Activated CD8-positive, alpha-beta memory T cell treated with anti-CD3 and anti-CD28 coated beads, Interleukin-2, amount 50 U/mL, for 4 hours (primary cell): ENCODE data around the gene PAQR4.
A peak's percentile ranks its signal among the peaks of the same experiment; 100 is the strongest.
"Not testable (repeated sequence)": the region's sequence is repeated elsewhere in the genome, so short reads cannot be mapped to it uniquely, and the experiment has no call there.

Experiments used
- DNase-seq: peaks from one replicate; pipeline ENCODE4 v3.0.0-alpha.2; 2020

PAQR4 gene

DNA sequence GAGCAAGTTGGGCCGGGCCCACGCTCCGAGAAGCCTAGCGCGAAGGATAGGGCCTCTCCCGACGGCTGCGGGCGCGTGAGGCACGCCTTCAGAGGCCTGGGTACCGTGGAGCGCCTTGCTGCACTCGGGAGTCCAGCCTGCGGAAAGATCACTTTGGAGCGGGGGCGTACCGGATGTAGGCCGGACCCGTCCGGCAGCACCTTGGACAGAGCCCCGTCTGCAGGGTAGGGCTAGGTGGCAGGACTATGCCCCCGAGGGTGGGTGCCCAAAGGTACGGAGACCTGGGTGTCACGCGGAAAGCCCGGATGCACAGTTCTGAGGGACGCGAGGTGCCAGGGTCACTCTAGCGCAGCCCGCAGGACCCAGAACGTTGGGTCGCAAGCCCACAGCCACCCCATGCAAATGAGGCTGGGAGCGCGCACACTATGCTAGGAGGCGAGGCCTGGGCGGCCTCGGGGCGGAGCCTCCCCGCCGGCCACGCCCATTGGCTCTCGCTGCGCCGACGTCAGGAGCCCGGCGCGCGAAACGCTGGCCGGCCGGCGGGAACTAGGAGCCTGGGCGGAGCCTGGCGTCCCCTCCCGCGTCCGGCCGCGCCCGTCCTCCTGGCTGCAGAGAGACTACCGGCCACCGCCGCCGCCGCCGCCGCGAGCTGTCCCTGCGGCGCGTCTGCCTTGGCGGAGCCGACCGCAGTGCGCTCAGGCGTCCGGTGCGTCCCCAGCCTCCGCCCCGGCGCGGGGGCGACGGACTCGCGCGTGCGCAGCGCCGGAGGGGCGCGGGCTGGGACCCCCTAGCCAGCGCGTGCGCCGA is at the start of gene PAQR4:
Gene PAQR4 (plus strand): TSS at position 611 of the 807 bp plus-strand sequence. CDS start 327 bp downstream, outside the sequence.
- DNase-seq, result peak; percentile 73

DNA sequence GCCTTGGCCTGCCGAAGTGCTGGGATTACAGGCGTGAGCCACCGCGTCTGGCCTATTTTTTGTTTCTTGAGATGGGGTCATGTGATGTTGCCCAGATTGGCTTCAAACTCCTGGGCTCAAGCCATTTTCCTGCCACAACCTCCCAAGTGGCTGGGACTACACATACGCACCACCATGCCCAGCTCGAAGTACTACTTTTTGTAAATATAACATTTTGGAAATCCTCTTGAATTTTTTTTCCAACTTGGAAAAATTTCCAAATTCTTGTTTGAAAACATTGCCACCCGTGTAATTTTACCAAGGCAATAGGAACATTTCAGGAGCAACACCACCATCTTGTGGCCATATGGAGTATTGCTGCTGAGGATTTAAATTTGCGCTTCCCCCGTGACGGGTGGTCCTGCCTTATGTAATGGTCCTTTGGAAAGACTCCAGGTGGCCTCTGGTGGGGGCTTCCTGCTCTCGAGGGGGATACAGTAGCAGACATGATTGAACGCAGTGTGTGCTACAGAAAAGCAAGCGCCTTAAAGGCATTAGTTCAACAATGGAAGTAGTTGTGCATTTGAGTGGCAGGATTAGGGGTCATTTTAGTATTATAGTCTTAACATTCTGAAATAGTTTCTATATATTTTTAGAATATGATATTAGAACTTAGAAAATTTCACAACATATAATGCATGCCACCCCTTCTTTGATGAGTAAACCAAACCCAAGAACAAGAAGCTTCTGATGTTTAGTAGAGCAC is 49.5 kb upstream of the PAQR4 start:
- peak; percentile 69 for DNase-seq

DNA sequence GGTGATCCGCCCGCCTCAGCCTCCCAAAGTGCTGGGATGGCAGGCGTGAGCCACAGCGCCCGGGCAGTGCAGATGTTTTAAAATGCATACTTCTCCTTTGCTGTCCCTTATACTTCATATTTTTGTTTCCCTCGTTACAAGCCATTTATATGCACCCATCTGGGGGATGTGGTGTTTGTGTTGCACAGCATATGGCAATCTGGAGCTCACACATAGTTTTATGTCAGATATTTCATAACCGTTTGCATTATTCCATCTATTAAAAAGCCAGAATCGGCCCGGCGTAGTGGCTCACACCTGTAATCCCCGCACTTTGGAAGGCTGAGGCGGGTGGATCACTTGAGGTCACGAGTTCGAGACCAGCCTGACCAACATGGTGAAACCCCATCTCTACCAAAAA is 45.7 kb upstream of the PAQR4 start:
- no peak for DNase-seq

DNA sequence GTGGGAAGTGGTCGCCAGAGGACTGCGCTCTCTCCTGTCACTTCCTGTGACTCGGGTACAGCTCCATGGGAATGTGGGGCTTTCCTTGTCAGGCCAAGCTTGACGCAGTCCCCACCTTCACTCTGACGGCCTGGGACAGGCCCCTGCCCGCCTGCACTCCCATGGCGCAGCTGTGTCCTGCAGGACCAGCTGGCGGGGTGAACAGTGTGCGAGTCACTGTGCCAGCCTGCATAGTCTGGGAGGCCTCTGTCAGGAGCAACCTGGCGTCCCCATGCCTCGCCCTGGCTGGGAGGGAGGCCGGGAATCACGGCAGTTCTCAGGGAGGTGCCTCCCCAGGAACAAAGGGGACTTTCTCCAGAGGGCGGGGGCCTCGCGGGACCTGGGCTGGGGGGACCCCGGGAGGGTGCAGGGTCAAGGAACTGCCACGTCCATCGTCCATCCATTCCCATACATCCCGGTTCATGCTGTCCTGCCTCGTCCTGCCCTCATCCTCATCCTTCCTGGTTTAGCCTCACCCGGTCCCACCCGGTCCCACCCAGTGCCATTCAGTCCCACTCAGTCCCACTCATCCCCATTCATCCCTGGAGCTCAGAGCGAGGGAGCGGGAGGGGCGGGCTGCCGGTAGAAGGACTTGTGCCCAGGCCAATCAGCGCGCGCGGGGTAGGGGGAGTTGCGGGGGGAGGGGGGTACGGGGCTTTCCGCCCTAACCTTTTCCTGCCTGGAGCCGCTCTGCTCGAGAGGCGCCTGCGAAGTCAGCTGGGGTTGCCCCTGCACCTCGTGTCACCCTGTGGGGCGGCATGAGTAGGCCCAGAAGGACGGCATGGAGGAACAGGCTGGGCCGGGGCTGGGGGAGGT is 44.0 kb upstream of the PAQR4 start:
- DNase-seq, result no peak

DNA sequence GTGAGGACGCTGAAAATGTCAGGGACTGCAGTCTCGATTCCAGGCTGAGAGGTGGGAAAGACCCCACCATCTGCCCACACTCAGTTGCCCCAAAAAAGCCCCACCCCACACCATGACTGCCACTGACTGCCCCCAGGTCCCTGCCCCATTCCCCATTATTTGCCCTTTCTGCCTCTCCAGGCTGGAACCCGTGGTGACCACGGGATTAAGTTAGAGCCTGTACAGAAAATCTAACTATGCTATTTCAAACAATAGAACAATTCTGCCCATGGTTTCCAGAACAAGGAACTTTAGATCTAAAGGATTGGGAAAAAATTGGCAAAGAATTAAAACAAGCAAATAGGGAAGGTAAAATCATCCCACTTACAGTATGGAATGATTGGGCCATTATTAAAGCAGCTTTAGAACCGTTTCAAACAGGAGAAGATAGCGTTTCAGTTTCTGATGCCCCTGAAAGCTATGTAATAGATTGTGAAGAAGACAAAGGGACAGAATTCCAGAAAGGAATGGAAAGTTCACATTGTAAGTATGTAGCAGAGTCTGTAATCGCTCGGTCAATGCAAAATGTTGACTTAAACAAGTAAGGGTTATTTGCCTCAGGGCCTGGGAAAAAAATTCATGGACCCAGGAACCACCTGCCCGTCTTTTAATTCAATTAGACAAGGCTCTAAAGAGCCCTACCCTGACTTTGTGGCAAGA is 43.0 kb upstream of the PAQR4 start:
- DNase-seq, result no peak

DNA sequence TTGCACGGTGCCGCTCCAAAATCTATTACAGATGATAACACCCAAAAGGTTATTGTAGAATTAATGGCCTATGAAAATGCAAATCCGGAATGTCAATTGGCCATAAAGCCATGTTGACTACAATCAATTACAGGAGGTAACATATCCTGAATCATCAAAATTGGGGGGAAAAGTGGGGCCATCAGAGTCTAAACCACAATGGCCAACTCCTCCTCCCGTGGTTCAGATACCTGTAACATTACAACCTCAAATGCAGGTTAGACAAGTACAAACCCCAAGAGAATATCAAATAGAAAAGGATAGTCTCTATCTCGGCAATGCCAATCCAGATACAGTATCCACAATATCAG is 42.5 kb upstream of the PAQR4 start:
- DNase-seq, result no peak

DNA sequence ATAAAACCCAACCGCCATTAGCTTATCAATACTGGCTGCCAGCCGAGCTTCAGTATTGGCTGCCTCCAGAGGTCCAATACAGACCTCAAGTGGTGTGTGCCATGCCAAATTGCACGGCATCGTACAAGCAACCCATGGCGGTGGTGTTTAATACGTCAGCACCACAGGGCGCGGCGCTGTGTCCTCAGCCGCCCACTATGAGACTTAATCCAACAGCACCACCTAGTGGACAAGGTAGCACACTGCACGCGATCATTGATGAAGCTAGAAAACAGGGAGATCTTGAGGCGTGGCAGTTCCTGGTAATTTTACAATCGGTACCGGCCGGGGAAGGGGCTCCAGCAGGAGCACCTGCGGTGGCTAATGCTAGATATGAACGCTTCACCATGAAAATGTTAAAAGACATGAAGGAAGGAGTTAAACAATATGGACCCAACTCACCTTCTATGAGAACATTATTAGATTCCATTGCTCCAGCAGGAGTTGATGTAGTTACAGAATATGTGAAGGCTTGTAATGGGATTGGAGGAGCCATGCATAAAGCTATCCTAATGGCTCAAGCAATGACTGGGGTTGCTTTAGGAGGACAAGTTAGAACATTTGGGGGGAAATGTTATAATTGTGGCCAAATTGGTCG is 42.0 kb upstream of the PAQR4 start:
- peak; percentile 87 for DNase-seq

DNA sequence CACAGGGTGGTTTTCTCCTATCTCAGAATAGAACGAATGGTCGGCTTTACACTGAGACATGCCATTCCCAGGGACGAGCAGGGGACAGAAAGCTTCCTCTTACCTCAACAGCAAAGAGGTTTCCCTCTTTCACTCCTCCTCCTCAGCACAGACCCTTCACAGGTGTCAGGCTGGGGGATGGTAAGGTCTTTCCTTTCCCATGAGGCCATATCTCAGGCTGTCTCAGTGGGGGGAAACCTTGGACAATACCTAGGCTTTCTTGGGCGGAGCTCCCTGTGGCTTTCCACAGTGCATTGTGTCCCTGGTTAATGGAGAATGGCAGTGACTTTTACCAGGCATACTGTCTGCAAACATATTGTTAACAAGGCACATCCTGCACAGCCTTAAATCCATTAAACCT is 41.0 kb upstream of the PAQR4 start:
- DNase-seq, result not testable (repeated sequence)

DNA sequence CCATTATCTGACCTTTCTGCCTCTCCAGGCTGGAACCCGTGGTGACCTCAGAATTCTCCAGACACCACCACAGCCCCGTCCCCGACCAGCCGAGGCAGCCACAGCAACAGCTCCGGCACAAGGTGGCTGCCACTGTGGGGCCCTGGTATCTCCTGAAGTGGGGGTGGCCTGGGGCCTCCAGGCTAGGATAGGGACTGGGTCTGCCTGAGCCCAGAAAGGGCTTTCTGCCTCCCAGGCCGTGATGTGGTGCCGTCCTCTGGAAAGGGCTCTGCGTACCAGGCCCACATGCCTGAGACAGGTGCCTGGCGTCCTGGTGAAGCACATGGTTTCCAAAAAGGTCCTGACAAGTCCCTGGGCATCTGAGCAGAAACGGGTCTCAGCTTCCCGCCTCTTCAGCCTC is 40.4 kb upstream of the PAQR4 start:
- no peak for DNase-seq

DNA sequence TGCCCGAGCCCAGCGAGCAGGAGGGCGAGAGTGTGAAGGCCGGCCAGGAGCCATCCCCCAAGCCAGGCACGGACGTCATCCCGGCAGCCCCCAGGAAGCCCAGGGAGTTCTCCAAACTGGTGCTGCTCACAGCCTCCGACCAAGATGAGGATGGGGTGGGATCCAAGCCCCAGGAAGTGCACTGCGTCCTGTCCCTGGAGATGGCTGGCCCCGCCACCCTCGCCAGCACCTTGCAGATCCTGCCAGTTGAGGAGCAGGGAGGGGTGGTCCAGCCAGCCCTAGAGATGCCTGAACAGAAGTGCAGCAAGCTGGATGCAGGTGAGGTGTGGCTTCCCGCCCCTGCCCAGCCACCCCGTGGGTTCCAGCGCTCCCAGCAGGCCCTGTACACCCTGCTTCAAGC is 39.5 kb upstream of the PAQR4 start:
- DNase-seq, result no peak

DNA sequence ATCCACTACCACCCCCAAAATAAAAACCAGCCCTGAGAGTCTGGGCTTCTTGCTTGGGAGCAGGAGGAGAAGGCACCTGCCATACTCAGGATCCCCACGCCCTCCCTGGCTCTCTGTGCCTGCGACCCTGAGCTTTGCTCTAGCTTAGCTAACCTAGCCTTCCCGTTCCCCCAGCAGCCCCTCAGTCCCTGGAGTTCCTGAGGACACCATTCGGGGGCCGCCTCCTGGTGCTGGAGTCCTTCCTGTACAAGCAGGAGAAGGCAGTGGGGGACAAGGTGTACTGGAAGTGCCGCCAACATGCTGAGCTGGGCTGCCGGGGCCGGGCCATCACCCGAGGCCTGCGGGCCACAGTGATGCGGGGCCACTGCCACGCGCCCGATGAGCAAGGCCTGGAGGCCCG is 38.9 kb upstream of the PAQR4 start:
- no peak for DNase-seq

DNA sequence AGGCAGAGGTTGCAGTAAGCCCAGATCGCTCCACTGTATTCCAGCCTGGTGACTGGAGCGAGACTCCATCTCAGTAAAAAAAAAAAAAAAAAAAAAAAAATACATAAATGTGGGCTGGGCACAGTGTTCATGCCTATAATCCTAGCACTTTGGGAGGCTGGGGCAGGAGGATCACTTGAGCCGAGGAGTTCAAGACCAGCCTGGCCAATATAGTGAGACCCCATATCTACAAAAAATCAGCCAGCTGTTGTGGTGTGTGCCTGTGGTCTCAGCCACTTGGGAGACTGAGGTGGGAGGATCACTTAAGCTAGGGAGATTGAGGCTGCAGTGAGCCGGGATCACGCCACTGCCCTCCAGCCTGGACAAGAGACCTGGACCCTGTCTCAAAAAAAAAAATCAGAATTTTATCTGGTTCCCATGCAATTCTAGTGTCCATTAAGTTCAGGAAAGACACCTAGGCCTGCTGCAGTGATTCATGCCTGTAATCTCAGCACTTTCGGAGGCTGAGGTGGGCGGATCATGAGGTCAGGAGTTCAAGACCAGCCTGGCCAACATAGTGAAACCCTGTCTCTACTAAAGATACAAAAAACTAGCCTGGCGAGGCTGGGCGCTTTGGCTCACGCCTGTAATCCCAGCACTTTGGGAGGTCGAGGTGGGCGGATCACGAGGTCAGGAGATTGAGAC is 37.8 kb upstream of the PAQR4 start:
- not testable (repeated sequence) for DNase-seq

DNA sequence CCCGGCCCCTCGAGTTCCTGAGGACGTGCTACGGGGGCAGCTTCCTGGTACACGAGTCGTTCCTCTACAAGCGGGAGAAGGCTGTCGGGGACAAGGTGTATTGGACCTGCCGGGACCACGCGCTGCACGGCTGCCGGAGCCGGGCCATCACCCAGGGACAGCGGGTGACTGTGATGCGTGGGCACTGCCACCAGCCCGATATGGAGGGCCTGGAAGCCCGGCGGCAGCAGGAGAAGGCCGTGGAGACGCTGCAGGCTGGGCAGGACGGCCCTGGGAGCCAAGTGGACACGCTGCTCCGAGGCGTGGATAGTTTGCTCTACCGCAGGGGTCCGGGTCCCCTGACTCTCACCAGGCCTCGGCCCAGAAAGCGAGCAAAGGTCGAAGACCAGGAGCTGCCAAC is 36.0 kb upstream of the PAQR4 start:
- DNase-seq, result no peak

DNA sequence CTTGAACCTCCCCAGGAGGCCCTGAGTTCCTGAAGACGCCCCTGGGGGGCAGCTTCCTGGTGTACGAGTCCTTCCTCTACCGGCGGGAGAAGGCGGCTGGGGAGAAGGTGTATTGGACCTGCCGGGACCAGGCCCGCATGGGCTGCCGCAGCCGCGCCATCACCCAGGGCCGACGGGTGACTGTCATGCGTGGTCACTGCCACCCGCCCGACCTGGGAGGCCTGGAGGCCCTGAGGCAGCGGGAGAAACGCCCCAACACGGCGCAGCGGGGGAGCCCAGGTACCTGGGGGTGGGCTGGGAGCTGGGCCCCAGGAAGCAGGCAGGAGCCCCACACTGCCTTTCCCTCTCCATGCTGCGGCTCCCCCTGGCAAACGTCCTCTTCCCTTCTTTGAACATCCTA is 35.4 kb upstream of the PAQR4 start:
- no peak for DNase-seq

DNA sequence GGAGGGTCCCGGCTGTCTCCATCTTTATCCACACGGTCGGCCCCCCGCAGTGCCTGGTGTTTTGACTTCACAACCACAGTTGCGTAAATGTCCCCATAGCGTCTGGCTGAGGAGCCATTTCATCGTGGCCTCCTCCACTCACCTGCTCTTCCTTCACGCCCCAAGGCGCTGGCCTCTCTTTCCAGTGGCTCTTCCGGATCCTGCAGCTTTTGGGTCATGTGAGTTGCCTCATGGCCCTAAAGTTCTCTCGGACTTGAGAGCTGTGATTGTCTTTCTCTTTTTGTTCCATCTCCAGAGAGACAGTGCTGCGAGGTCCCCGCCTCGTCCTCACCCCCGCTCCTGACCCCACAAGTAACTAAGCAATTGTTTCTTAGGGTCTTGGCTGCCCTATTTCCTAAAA is 34.7 kb upstream of the PAQR4 start:
- no peak for DNase-seq

DNA sequence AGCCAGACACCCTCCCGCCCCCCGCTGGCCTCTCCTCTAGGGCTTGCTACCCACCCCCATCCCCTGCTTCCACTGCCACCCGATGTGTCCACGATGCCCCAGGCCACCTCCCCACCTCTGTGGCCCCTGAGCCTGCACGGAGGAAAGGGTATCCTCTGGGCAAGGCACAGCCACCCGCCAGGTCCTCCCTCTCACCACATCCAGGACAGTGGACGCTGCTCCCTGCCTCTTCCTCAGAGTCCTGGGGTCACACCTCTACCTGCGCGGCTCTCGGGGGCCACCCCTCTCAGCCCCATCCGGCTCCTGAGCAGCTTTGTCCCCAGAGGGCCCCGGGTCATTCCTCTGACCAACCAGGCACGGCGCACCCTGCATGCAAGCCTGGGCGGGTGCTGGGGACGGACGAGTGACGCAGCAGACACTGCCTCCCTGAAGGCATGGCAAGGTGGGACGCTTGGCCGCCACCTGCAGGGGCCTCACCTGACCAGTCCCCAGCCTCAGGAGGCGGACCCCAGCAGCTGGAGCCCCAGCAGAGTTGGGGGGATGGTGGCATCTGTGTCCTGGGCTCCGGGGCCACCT is 32.6 kb upstream of the PAQR4 start:
- DNase-seq, result no peak

DNA sequence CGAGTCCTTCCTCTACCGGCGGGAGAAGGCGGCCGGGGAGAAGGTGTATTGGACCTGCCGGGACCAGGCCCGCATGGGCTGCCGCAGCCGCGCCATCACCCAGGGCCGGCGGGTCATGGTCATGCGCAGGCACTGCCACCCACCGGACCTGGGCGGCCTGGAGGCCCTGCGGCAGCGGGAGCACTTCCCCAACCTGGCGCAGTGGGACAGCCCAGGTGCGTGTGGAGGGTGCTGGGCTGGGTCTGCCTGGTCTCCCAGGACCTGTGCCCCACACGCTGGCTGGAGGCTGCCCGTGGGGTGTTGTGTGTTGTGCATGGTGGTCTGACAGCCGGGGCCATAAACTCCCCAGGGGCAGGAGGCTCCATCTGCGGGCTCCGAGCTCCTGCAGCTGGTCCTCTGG is 32.0 kb upstream of the PAQR4 start:
- no peak for DNase-seq

DNA sequence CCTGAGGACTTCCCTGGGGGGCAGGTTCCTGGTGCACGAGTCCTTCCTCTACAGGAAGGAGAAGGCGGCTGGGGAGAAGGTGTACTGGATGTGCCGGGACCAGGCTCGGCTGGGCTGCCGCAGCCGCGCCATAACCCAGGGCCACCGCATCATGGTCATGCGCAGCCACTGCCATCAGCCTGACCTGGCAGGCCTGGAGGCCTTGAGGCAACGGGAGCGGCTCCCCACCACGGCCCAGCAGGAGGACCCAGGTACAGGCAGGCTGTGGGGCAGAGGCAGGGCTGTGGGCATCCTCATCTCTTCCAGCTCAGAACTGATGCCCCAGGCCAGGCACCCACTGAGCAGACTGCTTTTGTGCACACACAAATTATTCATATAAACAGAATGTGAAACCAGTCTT is 30.9 kb upstream of the PAQR4 start:
- DNase-seq, result no peak

DNA sequence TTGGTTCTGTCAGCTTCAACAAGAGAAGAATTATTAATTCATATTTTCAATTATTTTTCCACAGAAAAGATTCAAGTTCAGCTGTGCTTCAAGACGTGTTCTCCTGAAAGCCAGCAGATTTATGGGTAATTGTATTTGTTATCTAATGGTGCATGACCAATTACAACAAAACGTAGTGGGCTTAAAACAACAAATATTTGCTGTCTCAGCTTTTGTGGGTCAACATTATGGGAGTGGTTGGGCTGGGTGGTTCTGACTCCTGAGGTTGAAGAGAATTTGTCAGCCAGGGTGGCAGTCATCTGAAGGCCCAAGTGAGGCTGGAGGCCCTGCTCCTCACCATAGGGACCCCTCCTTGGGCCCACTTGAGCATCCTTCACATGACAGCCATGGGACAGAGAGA is 29.2 kb upstream of the PAQR4 start:
- DNase-seq, result no peak

DNA sequence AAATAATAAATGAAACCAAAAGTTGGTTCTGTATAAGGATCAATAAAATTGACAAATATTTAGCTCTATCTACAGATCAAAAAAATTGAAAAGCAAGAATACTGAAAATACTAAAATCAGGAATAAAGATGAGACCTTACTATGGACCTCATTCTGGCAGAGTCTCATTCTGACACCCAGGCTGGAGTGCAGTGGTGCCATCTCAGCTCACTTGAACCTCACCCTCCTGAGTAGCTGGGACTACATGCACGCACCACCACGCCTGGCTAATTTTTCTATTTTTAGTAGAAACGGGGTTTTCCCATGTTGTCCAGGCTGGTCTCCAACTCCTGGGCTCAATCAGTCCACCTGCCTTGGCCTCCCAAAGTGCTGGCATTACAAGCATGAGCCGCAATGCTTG is 27.1 kb upstream of the PAQR4 start:
- no peak for DNase-seq

DNA sequence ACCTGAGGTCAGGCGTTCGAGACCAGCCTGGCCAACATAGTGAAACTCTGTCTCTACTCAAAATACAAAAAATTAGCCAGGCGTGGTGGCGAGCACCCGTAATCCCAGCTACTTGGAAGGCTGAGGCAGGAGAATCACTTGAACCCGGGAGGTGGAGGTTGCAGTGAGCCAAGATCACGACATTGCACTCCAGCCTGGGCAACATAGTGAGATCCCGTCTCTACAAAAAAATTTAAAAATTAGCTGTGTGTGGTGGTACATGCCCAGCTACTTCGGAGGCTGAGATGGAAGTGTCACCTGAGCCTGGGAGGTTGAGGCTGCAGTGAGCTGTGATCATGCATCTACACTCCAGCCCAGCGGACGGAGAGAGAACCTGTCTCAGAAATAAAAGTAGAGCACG is 25.4 kb upstream of the PAQR4 start:
- DNase-seq, result not testable (repeated sequence)
